GM12878 (cell line): Measurements from ENCODE around the gene VSTM2B. TPM values are rescaled to one million over a fixed set of nuclear protein-coding genes. Genes with fewer than 3 reads are reported as not detected.

Experiments
- ATAC-seq: fragments of 200-7000 bp; cut with Tn5 transposase; 3 replicates; pipeline ENCODE4 v1.9.1; 2020; ENCODE audit warnings: mild to moderate bottlenecking, moderate library complexity
- BruUV-seq: library from RNA; stranded (reverse); fragments of 400-500 nt; replicated peaks from 2 replicates; lab custom pipeline; 2021; lab: Mats Ljungman, UMichigan
- CTCF ChIA-PET: fragments of 300-600 bp; sonication (Branson Sonifier 250); formaldehyde crosslinking; extraction: SDS; loops from one replicate; lab custom pipeline; 2021; ENCODE audit warnings: inconsistent platforms; lab: Yijun Ruan, JAX
- POLR2A ChIA-PET: fragments of 350-600 bp; formaldehyde crosslinking; extraction: SDS; loops from one replicate; lab custom pipeline; 2021; ENCODE audit warnings: inconsistent platforms; lab: Charles Lee
- RAD21 ChIA-PET: fragments of 300-600 bp; sonication (Branson Sonifier 250); formaldehyde crosslinking; loops from one replicate; lab custom pipeline; 2023; ENCODE audit warnings: antibody characterized with exemption; ENCODE audit not compliant: unreplicated experiment; lab: Charles Lee
- SMC1A ChIA-PET: fragments of 300-600 bp; sonication (Branson Sonifier 250); formaldehyde crosslinking; loops from one replicate; lab custom pipeline; 2023; ENCODE audit not compliant: unreplicated experiment, uncharacterized antibody; lab: Charles Lee
- DNase-seq: peaks from one replicate; pipeline ENCODE4 v3.0.0-alpha.2; 2011; ENCODE audit warnings: low read depth, low spot score
- FAIRE-seq: peaks from 3 replicates; lab custom pipeline; 2011; peaks lifted over from hg19 to GRCh38; lab: Jason Lieb, UNC
- H2AFZ ChIP-seq: 2 replicates; pipeline ENCODE4 v1.6.0; 2011; ENCODE audit warnings: low read depth, low read length, control low read depth; ENCODE audit not compliant: control insufficient read depth
- H3K27ac ChIP-seq: 2 replicates; pipeline ENCODE4 v1.5.1; 2011; ENCODE audit warnings: control low read depth; ENCODE audit not compliant: control insufficient read depth, insufficient read depth
- H3K27me3 ChIP-seq, 2 experiments: replicated peaks in 1 of 2; 2 replicates each; pipeline versions ENCODE4 v1.6.0 to v1.6.1; 2011; ENCODE audit warnings: low read length in 1 of 2; ENCODE audit not compliant: control insufficient read depth in 2 of 2, insufficient read depth in 2 of 2
- H3K36me3 ChIP-seq, 2 experiments: 2 replicates each; pipeline ENCODE4 v1.5.1; 2011; ENCODE audit warnings: low read length in 1 of 2; ENCODE audit not compliant: control insufficient read depth in 2 of 2, insufficient read depth in 2 of 2
- H3K4me1 ChIP-seq: 2 replicates; pipeline ENCODE4 v1.6.1; 2011; ENCODE audit warnings: mild to moderate bottlenecking, low read length, moderate library complexity, mixed read lengths; ENCODE audit not compliant: control insufficient read depth, insufficient read depth
- H3K4me2 ChIP-seq: 2 replicates; pipeline ENCODE4 v1.6.0; 2011; ENCODE audit warnings: control low read depth; ENCODE audit not compliant: control insufficient read depth, insufficient read depth
- H3K4me3 ChIP-seq: fragments of 200-600 bp; sonication (generic); 2 replicates; pipeline ENCODE4 v1.5.1; 2016
- H3K79me2 ChIP-seq: 2 replicates; pipeline ENCODE4 v1.6.0; 2011; ENCODE audit warnings: low read length; ENCODE audit not compliant: control insufficient read depth, insufficient read depth
- H3K9ac ChIP-seq: 2 replicates; pipeline ENCODE4 v1.8.0; 2011; ENCODE audit warnings: low read length, control low read depth, mixed read lengths; ENCODE audit not compliant: control insufficient read depth, insufficient read depth
- H3K9me3 ChIP-seq: replicated peaks from 3 replicates; pipeline ENCODE4 v1.5.1; 2011; ENCODE audit warnings: mild to moderate bottlenecking, low read length; ENCODE audit not compliant: control insufficient read depth, insufficient read depth
- H4K20me1 ChIP-seq: 2 replicates; pipeline ENCODE4 v1.6.0; 2011; ENCODE audit not compliant: control insufficient read depth, insufficient read depth
- IKZF2 ChIP-seq, 2 experiments: fragments of 450-650 bp; IDR thresholded peaks; 2 replicates each; pipeline ENCODE4 v1.6.1; 2017; ENCODE audit warnings: mild to moderate bottlenecking in 2 of 2, moderate library complexity in 2 of 2
- POLR2AphosphoS5 ChIP-seq: IDR thresholded peaks from 2 replicates; pipeline ENCODE4 v1.6.1; 2011; ENCODE audit warnings: mild to moderate bottlenecking, low read length, inconsistent platforms
- SIX5 ChIP-seq: IDR thresholded peaks from 2 replicates; pipeline ENCODE4 v1.6.1; 2011; ENCODE audit warnings: mild to moderate bottlenecking, low read depth, low read length, moderate library complexity; ENCODE audit not compliant: severe bottlenecking
- USF2 ChIP-seq: IDR thresholded peaks from 2 replicates; pipeline ENCODE4 v1.6.1; 2011; ENCODE audit warnings: low read depth, low read length, improper control_type of control experiment, borderline replicate concordance
- WGBS: methylation state at CpG from one replicate; pipeline ENCODE4 v1.1.6; 2016; ENCODE audit warnings: low lambda C conversion rate; ENCODE audit not compliant: insufficient replicate concordance, insufficient coverage; ENCODE audit errors: missing lambda C conversion rate; 5-methylcytosine and 5-hydroxymethylcytosine counted together
- in situ Hi-C: fragments of 300-500 bp; cut with MboI; formaldehyde crosslinking; loops from 9 replicates; pipeline ENCODE4 v1.14.3; 2018; ENCODE audit warnings: mixed read lengths
- intact Hi-C: fragments of 100-400 bp; cut with micrococcal nuclease; formaldehyde crosslinking; loops from one replicate; pipeline ENCODE4 v1.14.2; 2022; ENCODE audit not compliant: unreplicated experiment
- polyA plus RNA-seq, 11 experiments: library from polyadenylated mRNA; depleted of rRNA in 4 of 11; unstranded in 6 of 11; stranded (reverse) in 5 of 11; fragments of >200 nt; fragmentation: Nextera tagmentation in 4 of 11; fragmentation: Illumina TruSeq in 1 of 11; extraction: Ambion mirVana in 4 of 11; extraction: Trizol in 1 of 11; gene quantifications; 1 replicate in 1 of 11; 2 replicates in 10 of 11; pipeline versions ENCODE4 v1.2.1 to v1.2.3, GENCODE V29; 2011 to 2016; ENCODE audit warnings: inconsistent platforms in 2 of 11, missing spikeins in 2 of 11, low read depth in 1 of 11
- total RNA-seq, 4 experiments: library from RNA; depleted of rRNA in 3 of 4; stranded (reverse); fragments of >200 nt in 3 of 4; fragmentation: Illumina TruSeq in 1 of 4; extraction: Trizol in 1 of 4; gene quantifications; 2 replicates each; pipeline versions ENCODE4 v1.2.1 to v1.2.3, GENCODE V29; 2013 to 2021

The VSTM2B gene
- total and polyA plus RNA-seq, 10 of the 15 experiments (the other 5 are each of a cell fraction or from before 2014, with no cell fraction given): not detected

GRCh38 chr19:29562299-29563297, 36.8 kb downstream of the VSTM2B start:
- Histone ChIP-seq H2AFZ (no peak overlapping the region), H3K4me2 (no peak overlapping the region), H3K9me3 (no peaks in the 10 kb centered on the region; the same call in 2 of the 3 replicates), H3K79me2 (no peaks in the 10 kb centered on the region), H3K9ac (no peak overlapping the region), H3K36me3 (no peaks in the 10 kb centered on the region), H3K4me3 (no peak overlapping the region), H3K27me3 (no peaks in the 10 kb centered on the region), H3K27ac (no peak overlapping the region), H4K20me1 (no peaks in the 10 kb centered on the region), H3K4me1 (no peaks in the 10 kb centered on the region)
- DNase-seq: no peak
- no peak for ATAC-seq
- in situ Hi-C loops: no loop called here
- no peak for FAIRE-seq
- 17% methylated on average over 16 of the region's 16 CpGs for WGBS
- TF ChIP-seq IKZF2 (IDR thresholded peaks at IDR 0.05): no peak
- no peak for TF ChIP-seq SIX5
- TF ChIP-seq POLR2AphosphoS5: no peak
- no peak for TF ChIP-seq USF2
- ChIA-PET SMC1A (no interaction called here), CTCF (interaction anchor here (0.7 kb wide), 1 partner anchor 13 kb away, joined by 4 read pairs; no protein-coding TSS in a partner anchor), RAD21 (no interaction called here), POLR2A (no interaction called here)
- intact Hi-C loops: no loop called here
- BruUV-seq: no TSS peak
